ENCODE data around the gene MAGI3.

Gene MAGI3

DNA sequence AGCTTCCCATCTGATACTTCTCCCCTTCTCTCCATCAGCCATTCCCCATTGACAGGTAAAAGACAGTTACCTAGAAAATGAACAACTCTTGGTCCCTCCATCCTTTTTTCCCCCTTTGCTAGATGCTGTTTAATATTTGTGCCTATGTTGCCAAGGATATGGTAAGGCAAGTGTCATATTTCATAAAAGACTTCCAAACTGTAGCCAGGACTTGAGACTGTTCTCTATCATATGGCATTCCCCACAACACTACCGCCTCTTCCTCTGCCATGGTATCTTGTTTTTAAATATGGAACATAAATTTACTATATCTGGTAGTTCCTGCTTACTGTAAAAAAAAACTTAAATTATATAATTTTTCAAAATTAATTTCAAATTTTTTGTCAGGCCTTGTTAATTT lies 271.8 kb downstream of the MAGI3 start:
- no peak overlapping the region for H3K4me3 ChIP-seq (ENCODE audit: low read length, poor library complexity, severe bottlenecking)
- no peaks in the 10 kb centered on the region for H3F3A ChIP-seq (ENCODE audit: low read depth)
- H3K9me2 ChIP-seq (replicated peaks; ENCODE audit: low read depth, low read length) = no peaks in the 10 kb centered on the region
- H3K4me2 ChIP-seq (ENCODE audit: low read depth, low read length, poor library complexity, severe bottlenecking) = no peak overlapping the region
- TF ChIP-seq, protein P1, sequence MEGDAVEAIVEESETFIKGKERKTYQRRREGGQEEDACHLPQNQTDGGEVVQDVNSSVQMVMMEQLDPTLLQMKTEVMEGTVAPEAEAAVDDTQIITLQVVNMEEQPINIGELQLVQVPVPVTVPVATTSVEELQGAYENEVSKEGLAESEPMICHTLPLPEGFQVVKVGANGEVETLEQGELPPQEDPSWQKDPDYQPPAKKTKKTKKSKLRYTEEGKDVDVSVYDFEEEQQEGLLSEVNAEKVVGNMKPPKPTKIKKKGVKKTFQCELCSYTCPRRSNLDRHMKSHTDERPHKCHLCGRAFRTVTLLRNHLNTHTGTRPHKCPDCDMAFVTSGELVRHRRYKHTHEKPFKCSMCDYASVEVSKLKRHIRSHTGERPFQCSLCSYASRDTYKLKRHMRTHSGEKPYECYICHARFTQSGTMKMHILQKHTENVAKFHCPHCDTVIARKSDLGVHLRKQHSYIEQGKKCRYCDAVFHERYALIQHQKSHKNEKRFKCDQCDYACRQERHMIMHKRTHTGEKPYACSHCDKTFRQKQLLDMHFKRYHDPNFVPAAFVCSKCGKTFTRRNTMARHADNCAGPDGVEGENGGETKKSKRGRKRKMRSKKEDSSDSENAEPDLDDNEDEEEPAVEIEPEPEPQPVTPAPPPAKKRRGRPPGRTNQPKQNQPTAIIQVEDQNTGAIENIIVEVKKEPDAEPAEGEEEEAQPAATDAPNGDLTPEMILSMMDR (conservative IDR thresholded peaks at IDR 0.05; ENCODE audit: low read length) = no peak
- no peak for TF ChIP-seq EZH2phosphoT487 (IDR thresholded peaks at IDR 0.05; ENCODE audit: borderline replicate concordance)
- H4K20me1 ChIP-seq (ENCODE audit: insufficient read depth, low read length, poor library complexity, severe bottlenecking) = no peaks in the 10 kb centered on the region
- H3K27me3 ChIP-seq (ENCODE audit: insufficient read depth, low read length, poor library complexity, severe bottlenecking) = no peaks in the 10 kb centered on the region
- H3K79me2 ChIP-seq (ENCODE audit: insufficient read depth, low read length) = no peaks in the 10 kb centered on the region
- H3K9ac ChIP-seq (ENCODE audit: low read depth, low read length, poor library complexity, severe bottlenecking) = no peak overlapping the region
- H2AFZ ChIP-seq (ENCODE audit: low read length) = no peak overlapping the region
- no peaks in the 10 kb centered on the region for H3K9me3 ChIP-seq (ENCODE audit: insufficient read depth, low read depth, low read length)
- no peaks in the 10 kb centered on the region for H3K36me3 ChIP-seq (ENCODE audit: insufficient read depth, low read length)
- no peaks in the 10 kb centered on the region for H3K4me1 ChIP-seq (ENCODE audit: insufficient read depth, low read length, poor library complexity, severe bottlenecking)

DNA sequence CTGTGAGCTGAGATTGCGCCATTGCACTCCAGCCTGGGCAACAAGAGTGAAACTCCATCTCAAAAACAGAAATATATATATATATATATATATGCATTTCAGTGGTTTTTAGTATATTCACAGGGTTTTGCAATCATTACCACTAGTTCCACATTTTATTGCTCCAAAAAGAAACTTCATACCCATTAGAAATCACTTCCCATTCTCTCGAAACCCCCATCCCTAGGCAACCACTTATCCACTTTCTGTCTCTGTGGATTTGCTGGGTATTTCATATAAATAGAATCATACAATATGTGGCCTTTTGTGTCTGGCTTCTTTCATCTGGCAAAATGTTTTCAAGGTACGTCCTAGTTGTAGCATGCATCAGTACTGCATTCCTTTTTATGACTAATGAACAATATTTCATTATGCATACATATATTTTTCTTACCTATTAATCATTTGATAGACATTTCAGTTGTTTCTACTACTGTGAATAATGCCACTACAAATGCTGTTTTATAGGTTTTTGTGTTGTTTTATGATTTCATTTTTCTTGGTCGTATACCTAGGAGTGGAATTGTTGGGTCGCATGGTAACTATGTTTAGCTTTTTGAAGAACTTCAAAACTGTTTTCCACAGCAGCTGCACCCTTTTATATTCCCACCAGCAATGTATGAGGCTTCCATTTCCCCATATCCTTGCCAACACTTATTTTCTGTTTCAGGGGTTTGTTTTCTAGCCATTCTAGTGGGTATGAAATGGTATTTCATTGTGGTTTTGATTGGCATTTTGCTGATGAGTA lies 273.0 kb downstream of the MAGI3 start:
- H3F3A ChIP-seq (ENCODE audit: low read depth) = no peaks in the 10 kb centered on the region
- H3K4me2 ChIP-seq (ENCODE audit: low read depth, low read length, poor library complexity, severe bottlenecking) = no peak overlapping the region
- no peaks in the 10 kb centered on the region for H4K20me1 ChIP-seq (ENCODE audit: insufficient read depth, low read length, poor library complexity, severe bottlenecking)
- H3K4me3 ChIP-seq (ENCODE audit: low read length, poor library complexity, severe bottlenecking) = no peak overlapping the region
- no peaks in the 10 kb centered on the region for H3K79me2 ChIP-seq (ENCODE audit: insufficient read depth, low read length)
- H3K9me3 ChIP-seq (ENCODE audit: insufficient read depth, low read depth, low read length) = no peaks in the 10 kb centered on the region
- H3K27me3 ChIP-seq (ENCODE audit: insufficient read depth, low read length, poor library complexity, severe bottlenecking) = no peaks in the 10 kb centered on the region
- H2AFZ ChIP-seq (ENCODE audit: low read length) = no peak overlapping the region
- H3K36me3 ChIP-seq (ENCODE audit: insufficient read depth, low read length) = no peaks in the 10 kb centered on the region
- no peak for TF ChIP-seq EZH2phosphoT487 (IDR thresholded peaks at IDR 0.05; ENCODE audit: borderline replicate concordance)
- TF ChIP-seq, protein P1 (conservative IDR thresholded peaks at IDR 0.05; ENCODE audit: low read length) = no peak
- H3K9ac ChIP-seq (ENCODE audit: low read depth, low read length, poor library complexity, severe bottlenecking) = no peak overlapping the region
- no peaks in the 10 kb centered on the region for H3K4me1 ChIP-seq (ENCODE audit: insufficient read depth, low read length, poor library complexity, severe bottlenecking)
- no peaks in the 10 kb centered on the region for H3K9me2 ChIP-seq (replicated peaks; ENCODE audit: low read depth, low read length)

DNA sequence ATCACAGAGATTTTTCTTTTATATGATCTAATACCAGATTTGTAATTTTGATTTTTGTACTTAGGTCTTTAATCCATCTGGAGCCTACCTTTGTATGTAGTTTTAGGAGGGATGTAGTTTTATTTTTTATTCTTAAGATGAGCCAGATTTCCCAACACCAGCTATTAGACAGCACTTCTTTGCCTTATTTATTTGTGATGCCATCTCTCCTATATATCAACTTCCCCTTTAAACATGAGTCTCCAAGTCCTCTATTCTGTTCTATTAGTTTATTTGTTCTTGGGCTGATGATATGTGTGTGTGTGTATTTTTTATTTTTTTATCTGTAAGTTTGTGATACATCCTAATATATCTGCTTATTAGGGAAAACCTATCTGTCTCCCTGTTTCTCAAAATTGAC lies 274.8 kb downstream of the MAGI3 start:
- no peaks in the 10 kb centered on the region for H4K20me1 ChIP-seq (ENCODE audit: insufficient read depth, low read length, poor library complexity, severe bottlenecking)
- H3K27me3 ChIP-seq (ENCODE audit: insufficient read depth, low read length, poor library complexity, severe bottlenecking) = no peaks in the 10 kb centered on the region
- H3K4me1 ChIP-seq (ENCODE audit: insufficient read depth, low read length, poor library complexity, severe bottlenecking) = no peaks in the 10 kb centered on the region
- H2AFZ ChIP-seq (ENCODE audit: low read length) = no peak overlapping the region
- no peaks in the 10 kb centered on the region for H3K9me2 ChIP-seq (replicated peaks; ENCODE audit: low read depth, low read length)
- H3K36me3 ChIP-seq (ENCODE audit: insufficient read depth, low read length) = no peaks in the 10 kb centered on the region
- no peak overlapping the region for H3K9ac ChIP-seq (ENCODE audit: low read depth, low read length, poor library complexity, severe bottlenecking)
- no peak overlapping the region for H3K4me2 ChIP-seq (ENCODE audit: low read depth, low read length, poor library complexity, severe bottlenecking)
- no peaks in the 10 kb centered on the region for H3K9me3 ChIP-seq (ENCODE audit: insufficient read depth, low read depth, low read length)
- no peaks in the 10 kb centered on the region for H3K79me2 ChIP-seq (ENCODE audit: insufficient read depth, low read length)
- TF ChIP-seq, protein P1 (conservative IDR thresholded peaks at IDR 0.05; ENCODE audit: low read length) = no peak
- TF ChIP-seq EZH2phosphoT487 (IDR thresholded peaks at IDR 0.05; ENCODE audit: borderline replicate concordance) = no peak
- no peak overlapping the region for H3K4me3 ChIP-seq (ENCODE audit: low read length, poor library complexity, severe bottlenecking)
- no peaks in the 10 kb centered on the region for H3F3A ChIP-seq (ENCODE audit: low read depth)

All from Loucy (cell line).